NCI-H1092 treated with DMSO at 0.1 percent for 48 hours (cell line): ENCODE measurements around the gene CMTM2.
"Not testable (repeated sequence)": the region's sequence is repeated elsewhere in the genome, so short reads cannot be mapped to it uniquely, and the experiment has no call there.

Source experiments
- DNase-seq: peaks from one replicate; lab custom pipeline; 2025; lab: John Stamatoyannopoulos, UW

Gene CMTM2

DNA sequence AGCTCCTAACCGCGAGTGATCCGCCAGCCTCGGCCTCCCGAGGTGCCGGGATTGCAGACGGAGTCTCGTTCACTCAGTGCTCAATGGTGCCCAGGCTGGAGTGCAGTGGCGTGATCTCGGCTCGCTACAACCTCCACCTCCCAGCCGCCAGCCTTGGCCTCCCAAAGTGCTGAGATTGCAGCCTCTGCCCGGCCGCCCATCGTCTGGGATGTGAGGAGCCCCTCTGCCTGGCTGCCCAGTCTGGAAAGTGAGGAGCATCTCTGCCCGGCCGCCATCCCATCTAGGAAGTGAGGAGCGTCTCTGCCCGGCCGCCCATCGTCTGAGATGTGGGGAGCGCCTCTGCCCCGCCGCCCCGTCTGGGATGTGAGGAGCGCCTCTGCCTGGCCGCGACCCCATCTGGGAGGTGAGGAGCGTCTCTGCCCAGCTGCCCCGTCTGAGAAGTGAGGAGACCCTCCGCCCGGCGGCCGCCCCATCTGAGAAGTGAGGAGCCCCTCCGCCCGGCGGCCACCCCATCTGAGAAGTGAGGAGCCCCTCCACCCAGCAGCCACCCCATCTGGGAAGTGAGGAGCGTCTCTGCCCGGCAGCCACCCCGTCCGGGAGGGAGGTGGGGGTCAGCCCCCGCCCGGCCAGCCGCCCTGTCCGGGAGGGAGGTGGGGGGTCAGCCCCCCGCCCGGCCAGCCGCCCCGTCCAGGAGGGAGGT is 51.4 kb downstream of the CMTM2 start:
- not testable (repeated sequence) for DNase-seq

DNA sequence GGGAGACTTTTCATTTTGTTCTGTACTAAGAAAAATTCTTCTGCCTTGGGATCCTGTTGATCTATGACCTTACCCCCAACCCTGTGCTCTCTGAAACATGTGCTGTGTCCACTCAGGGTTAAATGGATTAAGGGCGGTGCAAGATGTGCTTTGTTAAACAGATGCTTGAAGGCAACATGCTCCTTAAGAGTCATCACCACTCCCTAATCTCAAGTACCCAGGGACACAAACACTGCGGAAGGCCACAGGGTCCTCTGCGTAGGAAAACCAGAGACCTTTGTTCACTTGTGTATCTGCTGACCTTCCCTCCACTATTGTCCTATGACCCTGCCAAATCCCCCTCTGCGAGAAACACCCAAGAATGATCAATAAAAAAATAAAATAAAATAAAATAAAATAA is 52.3 kb downstream of the CMTM2 start:
- DNase-seq = not testable (repeated sequence)

DNA sequence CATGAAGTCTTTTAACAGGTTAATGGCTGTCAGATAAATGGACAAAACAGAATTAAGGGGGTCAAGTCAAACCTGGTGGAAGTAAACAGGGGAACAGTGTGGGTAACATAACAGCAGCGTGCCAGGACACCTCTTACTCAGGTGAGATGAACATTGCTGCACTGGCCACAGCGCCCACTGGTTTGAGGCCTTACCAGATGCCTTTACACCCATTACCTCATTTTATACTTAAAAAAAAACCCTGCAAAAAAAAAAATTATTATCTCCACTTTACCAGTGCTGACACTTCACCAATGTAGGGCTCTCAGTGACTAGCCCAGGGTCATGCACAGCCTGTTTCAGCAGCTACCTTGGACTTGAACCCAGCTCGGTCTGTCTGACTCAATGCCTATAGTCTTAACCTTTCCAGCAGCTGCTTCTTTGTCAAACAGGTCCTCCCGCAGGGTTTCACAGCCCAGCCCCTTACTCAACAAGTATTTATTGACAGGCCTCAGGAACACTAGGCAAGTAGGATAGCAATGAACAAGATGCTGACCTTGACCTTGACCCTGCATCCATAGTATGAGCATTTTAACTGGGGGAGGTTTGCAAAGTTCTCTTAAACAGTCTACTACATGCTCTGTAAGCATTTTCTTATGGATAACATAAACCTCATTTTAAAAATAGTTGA is 55.4 kb downstream of the CMTM2 start:
- DNase-seq = no peak

DNA sequence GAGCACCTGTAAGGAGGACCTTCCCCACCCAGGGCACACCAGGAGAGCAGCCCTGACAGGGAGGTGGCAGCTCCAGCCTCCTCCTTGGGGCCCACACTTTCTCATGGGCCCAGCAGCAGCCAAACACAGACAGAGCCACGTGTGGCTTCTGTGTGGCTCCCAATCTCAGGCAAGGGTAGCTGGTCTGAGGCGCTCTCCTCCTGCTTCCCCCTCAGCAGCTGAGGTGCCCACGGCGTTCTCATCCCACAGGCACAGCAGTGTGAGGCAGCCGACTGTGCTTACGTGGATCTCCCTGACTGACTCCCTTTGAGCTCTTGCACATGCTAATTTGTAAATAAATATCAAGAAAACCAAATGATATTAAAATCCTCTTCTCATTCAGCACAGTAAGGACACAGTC is 56.1 kb downstream of the CMTM2 start:
- no peak for DNase-seq

DNA sequence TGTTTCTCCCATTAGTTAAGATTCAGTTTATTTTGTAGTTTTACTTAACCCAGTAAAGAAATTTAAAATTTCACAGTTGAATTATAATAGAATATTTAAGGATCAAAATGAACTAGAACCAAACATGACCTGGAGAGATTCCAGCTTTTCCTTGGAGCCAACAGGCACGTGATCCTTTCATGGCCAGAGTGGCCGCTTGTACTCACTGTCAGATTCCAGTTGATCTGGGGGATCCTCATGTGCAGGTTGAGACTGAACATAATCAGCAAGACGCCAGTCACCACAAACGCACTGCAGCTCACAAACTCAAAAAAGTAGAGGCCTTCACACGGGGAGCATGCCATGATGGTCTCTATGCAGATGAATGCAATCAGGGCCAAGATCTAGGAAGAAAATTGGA is 56.9 kb downstream of the CMTM2 start:
- no peak for DNase-seq

DNA sequence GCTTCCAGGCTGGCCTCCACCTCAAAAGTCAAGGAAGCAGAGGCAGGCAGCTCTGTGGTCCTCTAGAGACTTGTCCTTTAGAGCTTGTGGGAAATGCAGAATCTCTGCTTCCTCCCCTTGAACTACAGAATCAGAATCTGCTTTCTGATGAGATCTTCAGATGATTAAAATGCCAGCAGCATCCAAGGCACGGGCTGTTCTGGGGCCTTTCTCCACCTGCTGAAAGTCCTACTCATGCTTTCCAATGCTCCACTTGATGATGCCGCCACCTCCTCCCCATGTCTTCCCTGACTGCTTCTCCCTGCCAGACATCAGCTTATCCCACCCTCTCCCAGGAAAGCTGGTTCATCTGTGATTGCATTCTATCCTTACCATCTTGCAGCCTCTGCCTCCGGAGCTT is 58.5 kb downstream of the CMTM2 start:
- DNase-seq = no peak
